Measurements from ENCODE around the gene CSNK1G2.

Gene CSNK1G2

DNA sequence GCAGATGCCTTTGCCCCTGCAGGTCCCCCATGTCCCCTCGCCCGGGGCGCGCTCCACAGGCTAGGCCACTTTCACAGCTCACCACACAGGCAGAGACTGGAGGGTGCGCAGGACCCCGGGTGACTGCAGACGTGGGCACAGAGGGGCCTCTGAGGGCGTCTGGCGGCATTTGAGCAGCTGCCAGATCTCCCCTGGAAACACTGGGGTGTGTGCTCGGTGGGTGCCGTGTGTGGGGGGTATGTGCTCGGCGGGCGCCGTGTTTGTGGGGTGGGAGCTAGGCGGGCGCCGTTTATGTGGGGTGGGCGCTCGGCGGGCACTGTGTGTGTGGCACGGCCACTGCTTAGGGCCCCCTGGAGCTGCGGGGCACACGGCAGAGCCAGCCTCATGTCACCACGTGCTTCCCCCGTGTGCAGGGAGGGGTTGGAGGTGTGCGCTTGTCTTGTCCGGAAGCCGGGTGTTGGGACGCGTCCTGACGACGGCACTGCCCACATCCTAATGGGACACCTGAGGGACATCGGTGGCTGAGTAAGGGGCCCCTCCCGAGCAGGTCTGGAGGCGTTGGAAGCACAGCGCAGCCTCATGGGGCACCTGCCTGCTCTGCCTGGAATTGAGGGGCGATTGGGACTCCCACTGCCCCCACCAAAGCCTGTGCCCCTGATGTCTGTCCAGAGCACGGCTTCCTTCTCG, 16.7 kb downstream of the CSNK1G2 start:
- H3K36me3 ChIP-seq (ENCODE audit: insufficient read depth, low read length), result no peaks in the 10 kb centered on the region; the same call in 1 of the 2 replicates
- no peak overlapping the region for H3K27ac ChIP-seq
- TF ChIP-seq FOXP2 (optimal IDR thresholded peaks at IDR 0.05; ENCODE audit: control extremely low read depth, extremely low read length, insufficient read depth) (no peak), EZH2 (IDR thresholded peaks at IDR 0.05) (no peak), POLR2AphosphoS5 (IDR thresholded peaks at IDR 0.05; ENCODE audit: borderline replicate concordance, low read depth, low read length) (no peak)
- DNase-seq (ENCODE audit: low read depth, low spot score), result no peak
- no peaks in the 10 kb centered on the region for H3K9me3 ChIP-seq (ENCODE audit: low read depth, low read length)
- H3K4me3 ChIP-seq, result no peak overlapping the region
- H3K9ac ChIP-seq (ENCODE audit: insufficient read length), result no peak overlapping the region

DNA sequence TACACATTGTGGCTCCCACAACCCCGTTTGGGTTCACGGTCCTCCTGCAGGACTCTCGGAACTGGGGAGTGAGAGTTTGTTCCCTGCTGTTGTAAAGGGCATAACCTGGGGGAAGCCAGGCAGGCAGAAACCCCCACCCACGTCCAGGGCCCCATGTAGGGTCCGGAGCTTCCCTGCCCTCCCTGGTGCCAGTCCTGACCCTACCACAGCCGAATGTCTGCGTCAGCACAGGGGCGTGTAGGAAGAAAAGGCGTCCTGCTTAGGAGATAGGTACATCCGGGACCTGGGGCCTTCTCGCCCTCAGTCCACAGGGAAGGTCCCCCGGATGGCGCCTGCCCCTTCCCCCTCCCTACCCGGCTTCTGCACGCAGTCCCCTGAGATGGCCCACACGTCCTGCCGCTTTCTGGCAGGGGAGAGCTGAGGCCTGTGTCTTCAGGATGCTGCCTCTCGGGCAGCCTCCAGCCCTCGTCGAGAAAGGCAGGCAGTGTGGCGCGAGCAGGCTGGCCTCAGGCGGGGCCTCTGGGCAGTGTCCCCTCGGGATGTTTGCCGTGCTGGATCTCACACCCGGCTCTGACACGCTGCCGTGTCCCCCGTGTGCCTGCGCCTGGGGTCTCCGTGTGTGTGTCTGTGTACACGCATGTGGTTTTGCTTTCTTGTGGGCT, 19.1 kb downstream of the CSNK1G2 start:
- no peak for DNase-seq (ENCODE audit: low read depth, low spot score)
- Histone ChIP-seq H3K36me3 (ENCODE audit: insufficient read depth, low read length) (no peaks in the 10 kb centered on the region), H3K9ac (ENCODE audit: insufficient read length) (no peak overlapping the region), H3K9me3 (ENCODE audit: low read depth, low read length) (no peaks in the 10 kb centered on the region), H3K27ac (no peak overlapping the region), H3K4me3 (no peak overlapping the region)
- no peak for TF ChIP-seq FOXP2 (optimal IDR thresholded peaks at IDR 0.05; ENCODE audit: control extremely low read depth, extremely low read length, insufficient read depth)
- TF ChIP-seq EZH2 (IDR thresholded peaks at IDR 0.05), result no peak
- TF ChIP-seq POLR2AphosphoS5 (IDR thresholded peaks at IDR 0.05; ENCODE audit: borderline replicate concordance, low read depth, low read length), result no peak

DNA sequence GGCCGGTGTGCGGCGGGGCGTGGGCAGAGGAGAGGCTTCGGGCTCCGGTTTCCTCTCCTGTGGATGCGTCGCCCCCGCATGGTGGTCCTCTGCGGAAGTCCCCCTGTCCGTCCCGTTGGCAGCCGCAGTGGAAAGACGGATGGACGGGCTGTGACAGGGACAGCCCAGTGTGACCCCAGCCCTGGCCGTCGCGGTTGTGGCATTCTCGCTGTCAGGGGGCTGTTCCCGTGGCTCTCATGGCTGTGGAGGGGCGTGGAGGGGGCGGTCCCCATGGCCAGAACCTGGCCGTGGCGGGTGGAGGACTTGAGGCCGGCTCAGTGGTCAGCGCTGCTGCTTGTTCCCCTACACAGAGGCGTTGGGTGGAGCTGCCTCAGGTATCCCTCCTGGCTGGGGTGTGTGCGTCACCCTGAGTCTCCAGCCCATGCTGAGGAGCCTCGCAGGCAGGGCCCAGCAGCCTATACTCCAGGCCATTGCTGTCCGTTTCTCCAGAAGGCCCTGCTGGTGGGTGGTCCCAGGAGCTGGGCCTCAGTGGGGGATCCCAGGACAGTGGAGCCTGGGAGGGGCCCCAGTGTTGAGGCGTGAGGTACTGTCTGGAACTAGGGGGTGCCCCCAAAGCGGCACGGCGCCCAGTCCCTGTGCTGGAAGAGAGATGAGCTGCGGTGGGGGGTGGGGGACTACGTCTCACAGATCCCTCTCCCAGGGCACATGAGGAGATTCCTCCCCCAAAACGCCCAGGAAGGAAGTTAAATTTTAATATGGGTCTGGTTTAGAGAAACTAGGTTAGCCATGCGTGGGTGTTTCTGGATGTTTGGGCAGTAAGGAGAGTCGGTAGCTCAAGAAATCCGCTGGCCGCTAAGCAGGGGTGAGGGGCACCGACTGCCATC, 20.3 kb downstream of the CSNK1G2 start:
- H3K4me3 ChIP-seq, result no peak overlapping the region
- no peaks in the 10 kb centered on the region for H3K36me3 ChIP-seq (ENCODE audit: insufficient read depth, low read length)

DNA sequence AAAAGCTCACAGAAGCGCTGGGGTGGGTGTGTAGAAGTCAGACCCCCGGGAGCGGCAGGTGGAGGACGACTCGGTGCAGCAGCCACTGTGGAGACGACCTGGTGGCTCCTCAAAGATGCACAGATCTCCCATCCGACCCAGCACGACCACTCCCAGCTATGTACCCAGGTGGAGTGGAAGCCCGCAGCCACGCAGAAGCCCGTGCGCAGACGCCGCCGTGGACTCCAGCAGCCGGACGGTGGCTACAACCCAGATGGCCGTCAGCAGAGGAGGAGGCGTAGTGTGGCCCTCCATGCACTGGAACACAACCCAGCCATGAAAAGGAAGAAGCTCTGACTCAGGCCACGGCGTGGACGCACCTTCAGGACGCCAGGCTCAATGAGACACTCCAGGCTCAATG, 21.7 kb downstream of the CSNK1G2 start:
- Histone ChIP-seq H3K27ac (no peak overlapping the region), H3K9me3 (ENCODE audit: low read depth, low read length) (no peaks in the 10 kb centered on the region), H3K9ac (ENCODE audit: insufficient read length) (no peak overlapping the region), H3K4me3 (no peak overlapping the region), H3K36me3 (ENCODE audit: insufficient read depth, low read length) (no peaks in the 10 kb centered on the region)
- no peak for DNase-seq (ENCODE audit: low read depth, low spot score)
- TF ChIP-seq FOXP2 (optimal IDR thresholded peaks at IDR 0.05; ENCODE audit: control extremely low read depth, extremely low read length, insufficient read depth), result no peak
- TF ChIP-seq EZH2 (IDR thresholded peaks at IDR 0.05), result no peak
- TF ChIP-seq POLR2AphosphoS5 (IDR thresholded peaks at IDR 0.05; ENCODE audit: borderline replicate concordance, low read depth, low read length), result no peak

More for the DNA sequence above, 20.3 kb downstream of the CSNK1G2 start:
- Histone ChIP-seq H3K9ac (ENCODE audit: insufficient read length) (no peak overlapping the region), H3K9me3 (ENCODE audit: low read depth, low read length) (no peaks in the 10 kb centered on the region), H3K27ac (no peak overlapping the region)
- TF ChIP-seq EZH2 (IDR thresholded peaks at IDR 0.05) (no peak), FOXP2 (optimal IDR thresholded peaks at IDR 0.05; ENCODE audit: control extremely low read depth, extremely low read length, insufficient read depth) (no peak), POLR2AphosphoS5 (IDR thresholded peaks at IDR 0.05; ENCODE audit: borderline replicate concordance, low read depth, low read length) (no peak)
- no peak for DNase-seq (ENCODE audit: low read depth, low spot score)

DNA sequence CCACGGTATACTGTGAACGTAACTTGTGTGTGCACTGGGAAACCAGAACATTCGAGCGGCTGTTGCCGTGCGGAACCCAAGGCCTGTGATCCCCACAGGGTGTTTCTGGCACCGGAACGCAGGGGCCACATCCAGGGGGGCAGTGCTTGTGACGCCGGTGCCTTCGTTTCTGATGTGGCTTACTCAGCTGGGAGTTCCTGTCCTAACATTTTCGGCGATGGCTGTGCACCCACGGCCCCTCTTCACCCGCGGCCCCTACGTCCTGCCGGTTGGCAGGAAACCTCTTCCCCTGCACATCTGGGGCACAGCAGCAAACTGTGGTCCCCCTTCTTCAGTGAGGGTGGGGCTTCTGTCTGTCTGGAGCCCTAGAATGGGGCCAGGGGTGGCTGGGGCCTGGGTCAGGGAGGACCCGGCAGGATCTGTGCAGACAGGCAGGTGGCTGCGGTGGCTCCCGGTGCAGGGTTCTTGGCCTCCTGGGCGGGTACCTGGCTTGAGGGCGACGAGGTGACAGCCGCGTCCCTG, 26.2 kb downstream of the CSNK1G2 start:
- no peak for TF ChIP-seq EZH2 (IDR thresholded peaks at IDR 0.05)
- TF ChIP-seq FOXP2 (optimal IDR thresholded peaks at IDR 0.05; ENCODE audit: control extremely low read depth, extremely low read length, insufficient read depth), result no peak
- TF ChIP-seq POLR2AphosphoS5 (IDR thresholded peaks at IDR 0.05; ENCODE audit: borderline replicate concordance, low read depth, low read length), result no peak
- no peak overlapping the region for H3K9ac ChIP-seq (ENCODE audit: insufficient read length)
- no peak for DNase-seq (ENCODE audit: low read depth, low spot score)

DNA sequence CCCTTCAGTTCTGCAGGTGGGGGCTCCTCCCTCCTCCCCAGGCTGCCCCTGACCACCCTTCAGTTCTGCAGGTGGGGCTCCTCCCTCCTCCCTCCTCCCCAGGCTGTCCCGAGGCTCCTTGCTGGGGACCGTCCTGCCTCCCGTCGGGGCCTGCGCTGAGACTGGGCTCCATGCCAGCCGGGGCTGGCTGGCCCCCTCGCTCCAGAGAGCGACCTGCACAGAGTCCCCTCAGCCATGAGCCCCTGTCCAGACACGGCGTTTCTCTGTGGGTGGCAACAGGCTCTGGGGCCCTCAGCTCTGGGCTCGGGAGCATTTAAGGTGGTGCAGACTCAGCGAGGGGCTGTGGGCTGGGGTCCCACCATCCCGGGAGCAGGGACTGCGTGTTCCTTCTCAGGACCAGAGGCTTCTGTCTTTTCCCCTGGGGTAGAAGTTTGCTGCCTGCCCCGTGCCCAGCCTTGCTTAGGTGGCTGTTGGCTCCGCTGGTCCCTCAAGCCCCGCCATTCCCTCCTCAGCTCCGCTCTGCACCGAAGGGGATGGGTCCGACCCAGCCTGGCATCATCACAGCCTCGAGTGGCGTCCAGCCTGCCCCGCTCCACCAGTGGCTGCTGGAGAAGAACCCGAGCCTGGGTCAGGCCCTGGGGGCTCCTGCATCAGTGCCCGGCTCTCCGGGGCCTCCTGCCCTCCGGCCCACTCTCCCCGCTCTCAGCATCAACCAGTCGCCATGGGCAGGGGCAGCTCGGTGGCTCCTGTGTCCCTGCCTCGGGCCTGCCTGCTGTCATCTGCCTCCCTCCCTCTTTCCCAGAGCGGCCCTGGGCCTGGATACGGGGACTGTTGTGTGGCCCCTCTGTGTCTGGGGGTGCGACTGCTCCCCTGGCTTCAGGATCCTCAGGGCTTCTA, 27.6 kb downstream of the CSNK1G2 start:
- H3K36me3 ChIP-seq (ENCODE audit: insufficient read depth, low read length), result peaks cover 4% of the 10 kb centered on the region; the same call in 1 of the 2 replicates
- DNase-seq (ENCODE audit: low read depth, low spot score), result no peak
- H3K4me3 ChIP-seq, result no peak overlapping the region
- H3K9me3 ChIP-seq (ENCODE audit: low read depth, low read length), result no peaks in the 10 kb centered on the region
- no peak for TF ChIP-seq FOXP2 (optimal IDR thresholded peaks at IDR 0.05; ENCODE audit: control extremely low read depth, extremely low read length, insufficient read depth)
- no peak for TF ChIP-seq EZH2 (IDR thresholded peaks at IDR 0.05)
- TF ChIP-seq POLR2AphosphoS5 (IDR thresholded peaks at IDR 0.05; ENCODE audit: borderline replicate concordance, low read depth, low read length), result no peak
- no peak overlapping the region for H3K27ac ChIP-seq
- H3K9ac ChIP-seq (ENCODE audit: insufficient read length), result no peak overlapping the region

More for the DNA sequence above, 26.2 kb downstream of the CSNK1G2 start:
- Histone ChIP-seq H3K27ac (no peak overlapping the region), H3K9me3 (ENCODE audit: low read depth, low read length) (no peaks in the 10 kb centered on the region), H3K36me3 (ENCODE audit: insufficient read depth, low read length) (peaks cover 4% of the 10 kb centered on the region; the same call in 1 of the 2 replicates), H3K4me3 (no peak overlapping the region)

Data from SK-N-MC (cell line).